ENCODE measurements around the gene DCLRE1B. TPM values are rescaled to one million over a fixed set of nuclear protein-coding genes. Genes with fewer than 3 reads are reported as not detected.

DCLRE1B gene
- total and polyA plus RNA-seq, 9 of the 15 experiments (the other 6 are each of a cell fraction or from before 2014, with no cell fraction given): 10.6 to 28.8 (median 17.2) TPM

- no peak for TF ChIP-seq RBBP5 (IDR thresholded peaks at IDR 0.05; ENCODE audit: borderline replicate concordance, insufficient read depth, low read length, poor library complexity, severe bottlenecking)
- no peak for TF ChIP-seq ZKSCAN8 (CRISPR knock-in tag; IDR thresholded peaks at IDR 0.05)
- TF ChIP-seq HMG20A (CRISPR knock-in tag; conservative IDR thresholded peaks at IDR 0.05): no peak
- 0 out of 4 replicates have a peak, but pooled peaks of 1 of the 2 experiments have one; percentile 27 for TF ChIP-seq TEAD1 (CRISPR knock-in tag; IDR thresholded peaks at IDR 0.05)
- TF ChIP-seq NR2C2 (CRISPR knock-in tag; IDR thresholded peaks at IDR 0.05): no peak
- TF ChIP-seq NR2C2 (tag; IDR thresholded peaks at IDR 0.05): no peak
- TF ChIP-seq MEIS2 (IDR thresholded peaks at IDR 0.05; ENCODE audit: partially characterized antibody): no peak
- no peak for TF ChIP-seq HDAC8 (tag; IDR thresholded peaks at IDR 0.05)
Measured at GRCh38 chr1:113912594-113913311, 7.6 kb downstream of the DCLRE1B start (continued).

- FAIRE-seq: peak; percentile 32
- 38% methylated on average over 3 of the region's 3 CpGs for WGBS (ENCODE audit: insufficient coverage, low coverage, missing lambda C conversion rate)
Measured at GRCh38 chr1:113913312-113913668, 8.2 kb downstream of the DCLRE1B start.

More at GRCh38 chr1:113913312-113913668, 8.2 kb downstream of the DCLRE1B start:
- H3K79me2 ChIP-seq (ENCODE audit: control insufficient read depth, insufficient read depth, low read length): peaks cover 31% of the 10 kb centered on the region
- H3K9ac ChIP-seq (ENCODE audit: insufficient read depth in 1 of 2, low read depth in 2 of 2, low read length in 2 of 2): peak overlapping the region in 1 of 2 experiments; percentile 31; a peak in 3 of 4 replicates
- POLR2A ChIA-PET: interaction anchor here (0.7 to 4.4 kb wide), 10 partner anchors 8 to 163 kb away, joined by 3 to 33 read pairs (median 4); partner anchors contain the start of genes AP4B1, DCLRE1B and HIPK1
- TF ChIP-seq ZNF584 (CRISPR knock-in tag; IDR thresholded peaks at IDR 0.05; ENCODE audit: low read depth) (0 out of 2 replicates have a peak, but pooled peaks have one; percentile 5), PRDM10 (IDR thresholded peaks at IDR 0.05; ENCODE audit: partially characterized antibody) (peak; percentile 50)
- TF ChIP-seq, protein P1, sequence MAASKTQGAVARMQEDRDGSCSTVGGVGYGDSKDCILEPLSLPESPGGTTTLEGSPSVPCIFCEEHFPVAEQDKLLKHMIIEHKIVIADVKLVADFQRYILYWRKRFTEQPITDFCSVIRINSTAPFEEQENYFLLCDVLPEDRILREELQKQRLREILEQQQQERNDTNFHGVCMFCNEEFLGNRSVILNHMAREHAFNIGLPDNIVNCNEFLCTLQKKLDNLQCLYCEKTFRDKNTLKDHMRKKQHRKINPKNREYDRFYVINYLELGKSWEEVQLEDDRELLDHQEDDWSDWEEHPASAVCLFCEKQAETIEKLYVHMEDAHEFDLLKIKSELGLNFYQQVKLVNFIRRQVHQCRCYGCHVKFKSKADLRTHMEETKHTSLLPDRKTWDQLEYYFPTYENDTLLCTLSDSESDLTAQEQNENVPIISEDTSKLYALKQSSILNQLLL (CRISPR knock-in tag; IDR thresholded peaks at IDR 0.05; ENCODE audit: borderline replicate concordance): no peak
- no peaks in the 10 kb centered on the region for H3K9me3 ChIP-seq (replicated peaks; ENCODE audit: control insufficient read depth, insufficient read depth, low read depth, low read length)
- ATAC-seq (0 out of 3 replicates have a peak, but pooled peaks have one; percentile 8), DNase-seq (ENCODE audit: extremely low read depth in 1 of 4, low spot score in 3 of 4) (peak in 1 of 4 experiments; percentile 24)
- no peak overlapping the region for H3K4me3 ChIP-seq
- in situ Hi-C loops (cut with MboI): no loop called here
- H3K9me1 ChIP-seq (ENCODE audit: control insufficient read depth, insufficient read depth, low read length): peaks cover 3% of the 10 kb centered on the region
- H3K27me3 ChIP-seq (ENCODE audit: control insufficient read depth in 2 of 2, insufficient read depth in 2 of 2, low read length in 2 of 2): no peaks in the 10 kb centered on the region
- intact Hi-C loops (cut with micrococcal nuclease): no loop called here
- peak overlapping the region; percentile 42 for H3K4me2 ChIP-seq (ENCODE audit: insufficient read depth, low read length)
- BruUV-seq (replicated peaks): no TSS peak
- no peak overlapping the region for H2AFZ ChIP-seq (ENCODE audit: low read depth, low read length)
- H3K27ac ChIP-seq (ENCODE audit: extremely low read depth, low read depth, low read length): peak overlapping the region; percentile 30
- peaks cover 25 to 48% of the 10 kb centered on the region in 2 experiments; a peak in 4 of 5 replicates for H3K4me1 ChIP-seq (replicated peaks in 1 of 2; ENCODE audit: control insufficient read depth in 2 of 2, insufficient read depth in 2 of 2, low read length in 2 of 2)
- CTCF ChIA-PET (ENCODE audit: low intra/inter-chr PET ratio): no interaction called here
- no peaks in the 10 kb centered on the region for H4K20me1 ChIP-seq (replicated peaks; ENCODE audit: control insufficient read depth, insufficient read depth, low read length)
- peaks cover 51% of the 10 kb centered on the region for H3K36me3 ChIP-seq (ENCODE audit: control insufficient read depth, insufficient read depth, low read length)

Measured in K562 (cell line).